ENCODE results near the gene FRMD1.

- TF ChIP-seq CTCF (IDR thresholded peaks at IDR 0.05) (no peak), EP300 (IDR thresholded peaks at IDR 0.05; ENCODE audit: low read depth) (no peak), POLR2A (IDR thresholded peaks at IDR 0.05) (no peak)
Observed at GRCh38 chr6:168102315-168102985, 23.4 kb upstream of the FRMD1 start.

All from transverse colon (tissue), 3 donors.